GM23338 (cell line): ENCODE data around the gene GMPS. TPM values are rescaled to one million over a fixed set of nuclear protein-coding genes. Genes with fewer than 3 reads are reported as not detected.

Source experiments
- ATAC-seq: fragments of 200-7000 bp; cut with Tn5 transposase; 3 replicates; pipeline ENCODE4 v1.9.1; 2020
- DNase-seq: peaks from one replicate; pipeline ENCODE4 v3.0.0-alpha.2; 2015; ENCODE audit warnings: low spot score
- H2AFZ ChIP-seq: fragments of 200-600 bp; sonication (generic); 2 replicates; pipeline ENCODE4 v1.8.0; 2016; ENCODE audit warnings: antibody characterized with exemption, mild to moderate bottlenecking, moderate library complexity
- H3F3A ChIP-seq: fragments of 200-600 bp; sonication (generic); replicated peaks from 2 replicates; pipeline ENCODE4 v1.8.0; 2017; ENCODE audit warnings: antibody characterized with exemption, mixed run types, low read depth
- H3K27ac ChIP-seq: fragments of 200-600 bp; sonication (generic); 2 replicates; pipeline ENCODE4 v1.6.1; 2016; ENCODE audit warnings: low read depth
- H3K27me3 ChIP-seq: fragments of 200-600 bp; sonication (generic); 2 replicates; pipeline ENCODE4 v1.8.0; 2016; ENCODE audit warnings: mild to moderate bottlenecking, mixed run types, moderate library complexity; ENCODE audit not compliant: insufficient read depth
- H3K36me3 ChIP-seq: fragments of 200-600 bp; sonication (generic); 2 replicates; pipeline ENCODE4 v1.8.0; 2016; ENCODE audit warnings: mild to moderate bottlenecking; ENCODE audit not compliant: insufficient read depth
- H3K4me1 ChIP-seq: fragments of 200-600 bp; sonication (generic); 2 replicates; pipeline ENCODE4 v1.8.0; 2016; ENCODE audit warnings: mild to moderate bottlenecking, moderate library complexity; ENCODE audit not compliant: insufficient read depth
- H3K4me2 ChIP-seq: fragments of 200-600 bp; sonication (generic); 2 replicates; pipeline ENCODE4 v1.7.1; 2017; ENCODE audit warnings: mixed run types
- H3K4me3 ChIP-seq: fragments of 200-600 bp; sonication (generic); 2 replicates; pipeline ENCODE4 v1.6.1; 2016; ENCODE audit warnings: mixed run types
- H3K79me2 ChIP-seq: fragments of 200-600 bp; sonication (generic); replicated peaks from 2 replicates; pipeline ENCODE4 v1.8.0; 2017; ENCODE audit warnings: mild to moderate bottlenecking; ENCODE audit not compliant: insufficient read depth
- H3K9me2 ChIP-seq: fragments of 200-600 bp; sonication (generic); 2 replicates; pipeline ENCODE4 v1.8.0; 2017; ENCODE audit not compliant: insufficient read depth
- H4K20me1 ChIP-seq: fragments of 200-600 bp; sonication (generic); replicated peaks from 2 replicates; pipeline ENCODE4 v1.8.0; 2017; ENCODE audit warnings: mild to moderate bottlenecking; ENCODE audit not compliant: insufficient read depth
- H3K27ac Mint-ChIP-seq: 2 replicates; pipeline ENCODE4 v1.8.0; 2020; ENCODE audit warnings: inconsistent platforms, mild to moderate bottlenecking, moderate library complexity, mixed read lengths
- H3K27me3 Mint-ChIP-seq: 3 replicates; pipeline ENCODE4 v1.8.0; 2022; ENCODE audit warnings: low read depth, mild to moderate bottlenecking, moderate library complexity, mixed read lengths, inconsistent platforms; ENCODE audit not compliant: insufficient read depth, poor library complexity
- H3K36me3 Mint-ChIP-seq: 3 replicates; pipeline ENCODE4 v1.8.0; 2021; ENCODE audit warnings: low read depth, mild to moderate bottlenecking, inconsistent platforms, moderate library complexity, mixed read lengths
- H3K4me1 Mint-ChIP-seq: 3 replicates; pipeline ENCODE4 v1.8.0; 2020; ENCODE audit warnings: mild to moderate bottlenecking, inconsistent platforms, mixed read lengths
- H3K4me3 Mint-ChIP-seq: 3 replicates; pipeline ENCODE4 v1.8.0; 2021; ENCODE audit warnings: moderate library complexity, mild to moderate bottlenecking, inconsistent platforms, mixed read lengths
- H3K9me3 Mint-ChIP-seq: 3 replicates; pipeline ENCODE4 v1.8.0; 2020; ENCODE audit warnings: moderate library complexity, mild to moderate bottlenecking, inconsistent platforms, mixed read lengths
- CREB1 ChIP-seq: fragments of 250-450 bp; sonication (Bioruptor Pico); IDR thresholded peaks from 2 replicates; pipeline ENCODE4 v1.5.0; 2020; ENCODE audit warnings: low read depth, mild to moderate bottlenecking, moderate library complexity
- EZH2 ChIP-seq: fragments of 200-600 bp; sonication (generic); IDR thresholded peaks from one replicate; pipeline ENCODE4 v1.8.0; 2017; ENCODE audit warnings: antibody characterized with exemption, mild to moderate bottlenecking, low read depth; ENCODE audit not compliant: unreplicated experiment
- EZH2phosphoT487 ChIP-seq: fragments of 200-600 bp; sonication (generic); IDR thresholded peaks from one replicate; pipeline ENCODE4 v1.8.1; 2018; ENCODE audit warnings: antibody characterized with exemption; ENCODE audit not compliant: unreplicated experiment
- JUNB ChIP-seq: IDR thresholded peaks from one replicate; pipeline ENCODE4 v1.6.1; 2016; ENCODE audit warnings: antibody characterized with exemption; ENCODE audit not compliant: unreplicated experiment
- NANOG ChIP-seq: IDR thresholded peaks from 2 replicates; pipeline ENCODE4 v1.6.1; 2016; ENCODE audit warnings: antibody characterized with exemption, borderline replicate concordance
- POLR2AphosphoS5 ChIP-seq: IDR thresholded peaks from 2 replicates; pipeline ENCODE4 v1.6.1; 2016; ENCODE audit warnings: antibody characterized with exemption, low read depth
- STAT1 ChIP-seq: IDR thresholded peaks from one replicate; pipeline ENCODE4 v1.6.1; 2016; ENCODE audit warnings: antibody characterized with exemption; ENCODE audit not compliant: unreplicated experiment
- ZNF114 ChIP-seq: fragments of 250-450 bp; sonication (Bioruptor Pico); IDR thresholded peaks from 2 replicates; pipeline ENCODE4 v1.5.0; 2020; ENCODE audit warnings: mild to moderate bottlenecking, moderate library complexity
- ZNF331 ChIP-seq: fragments of 250-450 bp; sonication (Bioruptor Pico); IDR thresholded peaks from 2 replicates; pipeline ENCODE4 v1.5.0; 2020; ENCODE audit warnings: low read depth, mild to moderate bottlenecking, moderate library complexity
- polyA plus RNA-seq: library from polyadenylated mRNA; unstranded; fragments of >200 nt; fragmentation: Nextera tagmentation; extraction: Ambion mirVana; gene quantifications from 2 replicates; pipeline ENCODE4 v1.2.1, GENCODE V29; 2016
- total RNA-seq: library from RNA; depleted of rRNA; stranded (reverse); fragments of >200 nt; shearing (Covaris generic); gene quantifications from 2 replicates; pipeline ENCODE4 v1.2.3, GENCODE V29; 2014
- TF ChIP-seq, protein P1 (sequence below), 2 experiments: fragments of 200-600 bp in 1 of 2; sonication (generic) in 1 of 2; conservative IDR thresholded peaks; 2 replicates each; pipeline versions ENCODE4 v1.5.1 to v1.6.1; 2016 to 2017; ENCODE audit warnings: antibody characterized with exemption in 2 of 2, low read depth in 2 of 2, mild to moderate bottlenecking in 2 of 2, moderate library complexity in 1 of 2
- TF ChIP-seq, protein P2 (sequence below): fragments of 250-450 bp; sonication (Bioruptor Pico); IDR thresholded peaks from 2 replicates; pipeline ENCODE4 v1.5.0; 2020; ENCODE audit warnings: mild to moderate bottlenecking, moderate library complexity
- TF ChIP-seq, protein P3 (sequence below): IDR thresholded peaks from one replicate; pipeline ENCODE4 v1.6.1; 2018; ENCODE audit warnings: antibody characterized with exemption; ENCODE audit not compliant: unreplicated experiment
- TF ChIP-seq, protein P4 (sequence below): IDR thresholded peaks from 2 replicates; pipeline ENCODE4 v1.6.1; 2016; ENCODE audit warnings: antibody characterized with exemption

The GMPS gene
- total and polyA plus RNA-seq, 2 experiments from 2014 or later = 72.0 to 145 TPM

DNA sequence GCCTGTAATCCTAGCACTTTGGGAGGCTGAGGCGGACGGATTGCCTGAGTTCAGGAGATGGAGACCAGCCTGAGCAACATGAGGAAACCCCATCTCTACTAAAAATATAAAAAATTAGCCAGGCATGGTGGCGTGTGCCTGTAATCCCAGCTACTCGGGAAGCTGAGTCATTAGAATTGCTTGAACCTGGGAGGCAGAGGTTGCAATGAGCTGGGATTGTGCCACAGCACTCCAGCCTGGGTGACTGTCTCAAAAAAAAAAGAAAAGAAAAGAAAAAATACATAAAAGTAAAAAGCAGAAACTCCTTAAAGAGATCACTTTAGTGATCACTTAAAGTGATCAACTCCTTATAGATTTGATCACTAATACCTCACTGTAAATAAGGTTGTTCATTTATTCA, 78.0 kb downstream of the GMPS start:
- TF ChIP-seq, protein P1, sequence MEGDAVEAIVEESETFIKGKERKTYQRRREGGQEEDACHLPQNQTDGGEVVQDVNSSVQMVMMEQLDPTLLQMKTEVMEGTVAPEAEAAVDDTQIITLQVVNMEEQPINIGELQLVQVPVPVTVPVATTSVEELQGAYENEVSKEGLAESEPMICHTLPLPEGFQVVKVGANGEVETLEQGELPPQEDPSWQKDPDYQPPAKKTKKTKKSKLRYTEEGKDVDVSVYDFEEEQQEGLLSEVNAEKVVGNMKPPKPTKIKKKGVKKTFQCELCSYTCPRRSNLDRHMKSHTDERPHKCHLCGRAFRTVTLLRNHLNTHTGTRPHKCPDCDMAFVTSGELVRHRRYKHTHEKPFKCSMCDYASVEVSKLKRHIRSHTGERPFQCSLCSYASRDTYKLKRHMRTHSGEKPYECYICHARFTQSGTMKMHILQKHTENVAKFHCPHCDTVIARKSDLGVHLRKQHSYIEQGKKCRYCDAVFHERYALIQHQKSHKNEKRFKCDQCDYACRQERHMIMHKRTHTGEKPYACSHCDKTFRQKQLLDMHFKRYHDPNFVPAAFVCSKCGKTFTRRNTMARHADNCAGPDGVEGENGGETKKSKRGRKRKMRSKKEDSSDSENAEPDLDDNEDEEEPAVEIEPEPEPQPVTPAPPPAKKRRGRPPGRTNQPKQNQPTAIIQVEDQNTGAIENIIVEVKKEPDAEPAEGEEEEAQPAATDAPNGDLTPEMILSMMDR (conservative IDR thresholded peaks at IDR 0.05; ENCODE audit: low read depth in 2 of 2) = no peak
- TF ChIP-seq STAT1 (no peak), ZNF331 (CRISPR knock-in tag) (no peak), JUNB (no peak), NANOG (no peak), EZH2 (no peak), CREB1 (CRISPR knock-in tag) (no peak), ZNF114 (CRISPR knock-in tag) (no peak), POLR2AphosphoS5 (no peak), EZH2phosphoT487 (no peak)
- TF ChIP-seq, protein P2, sequence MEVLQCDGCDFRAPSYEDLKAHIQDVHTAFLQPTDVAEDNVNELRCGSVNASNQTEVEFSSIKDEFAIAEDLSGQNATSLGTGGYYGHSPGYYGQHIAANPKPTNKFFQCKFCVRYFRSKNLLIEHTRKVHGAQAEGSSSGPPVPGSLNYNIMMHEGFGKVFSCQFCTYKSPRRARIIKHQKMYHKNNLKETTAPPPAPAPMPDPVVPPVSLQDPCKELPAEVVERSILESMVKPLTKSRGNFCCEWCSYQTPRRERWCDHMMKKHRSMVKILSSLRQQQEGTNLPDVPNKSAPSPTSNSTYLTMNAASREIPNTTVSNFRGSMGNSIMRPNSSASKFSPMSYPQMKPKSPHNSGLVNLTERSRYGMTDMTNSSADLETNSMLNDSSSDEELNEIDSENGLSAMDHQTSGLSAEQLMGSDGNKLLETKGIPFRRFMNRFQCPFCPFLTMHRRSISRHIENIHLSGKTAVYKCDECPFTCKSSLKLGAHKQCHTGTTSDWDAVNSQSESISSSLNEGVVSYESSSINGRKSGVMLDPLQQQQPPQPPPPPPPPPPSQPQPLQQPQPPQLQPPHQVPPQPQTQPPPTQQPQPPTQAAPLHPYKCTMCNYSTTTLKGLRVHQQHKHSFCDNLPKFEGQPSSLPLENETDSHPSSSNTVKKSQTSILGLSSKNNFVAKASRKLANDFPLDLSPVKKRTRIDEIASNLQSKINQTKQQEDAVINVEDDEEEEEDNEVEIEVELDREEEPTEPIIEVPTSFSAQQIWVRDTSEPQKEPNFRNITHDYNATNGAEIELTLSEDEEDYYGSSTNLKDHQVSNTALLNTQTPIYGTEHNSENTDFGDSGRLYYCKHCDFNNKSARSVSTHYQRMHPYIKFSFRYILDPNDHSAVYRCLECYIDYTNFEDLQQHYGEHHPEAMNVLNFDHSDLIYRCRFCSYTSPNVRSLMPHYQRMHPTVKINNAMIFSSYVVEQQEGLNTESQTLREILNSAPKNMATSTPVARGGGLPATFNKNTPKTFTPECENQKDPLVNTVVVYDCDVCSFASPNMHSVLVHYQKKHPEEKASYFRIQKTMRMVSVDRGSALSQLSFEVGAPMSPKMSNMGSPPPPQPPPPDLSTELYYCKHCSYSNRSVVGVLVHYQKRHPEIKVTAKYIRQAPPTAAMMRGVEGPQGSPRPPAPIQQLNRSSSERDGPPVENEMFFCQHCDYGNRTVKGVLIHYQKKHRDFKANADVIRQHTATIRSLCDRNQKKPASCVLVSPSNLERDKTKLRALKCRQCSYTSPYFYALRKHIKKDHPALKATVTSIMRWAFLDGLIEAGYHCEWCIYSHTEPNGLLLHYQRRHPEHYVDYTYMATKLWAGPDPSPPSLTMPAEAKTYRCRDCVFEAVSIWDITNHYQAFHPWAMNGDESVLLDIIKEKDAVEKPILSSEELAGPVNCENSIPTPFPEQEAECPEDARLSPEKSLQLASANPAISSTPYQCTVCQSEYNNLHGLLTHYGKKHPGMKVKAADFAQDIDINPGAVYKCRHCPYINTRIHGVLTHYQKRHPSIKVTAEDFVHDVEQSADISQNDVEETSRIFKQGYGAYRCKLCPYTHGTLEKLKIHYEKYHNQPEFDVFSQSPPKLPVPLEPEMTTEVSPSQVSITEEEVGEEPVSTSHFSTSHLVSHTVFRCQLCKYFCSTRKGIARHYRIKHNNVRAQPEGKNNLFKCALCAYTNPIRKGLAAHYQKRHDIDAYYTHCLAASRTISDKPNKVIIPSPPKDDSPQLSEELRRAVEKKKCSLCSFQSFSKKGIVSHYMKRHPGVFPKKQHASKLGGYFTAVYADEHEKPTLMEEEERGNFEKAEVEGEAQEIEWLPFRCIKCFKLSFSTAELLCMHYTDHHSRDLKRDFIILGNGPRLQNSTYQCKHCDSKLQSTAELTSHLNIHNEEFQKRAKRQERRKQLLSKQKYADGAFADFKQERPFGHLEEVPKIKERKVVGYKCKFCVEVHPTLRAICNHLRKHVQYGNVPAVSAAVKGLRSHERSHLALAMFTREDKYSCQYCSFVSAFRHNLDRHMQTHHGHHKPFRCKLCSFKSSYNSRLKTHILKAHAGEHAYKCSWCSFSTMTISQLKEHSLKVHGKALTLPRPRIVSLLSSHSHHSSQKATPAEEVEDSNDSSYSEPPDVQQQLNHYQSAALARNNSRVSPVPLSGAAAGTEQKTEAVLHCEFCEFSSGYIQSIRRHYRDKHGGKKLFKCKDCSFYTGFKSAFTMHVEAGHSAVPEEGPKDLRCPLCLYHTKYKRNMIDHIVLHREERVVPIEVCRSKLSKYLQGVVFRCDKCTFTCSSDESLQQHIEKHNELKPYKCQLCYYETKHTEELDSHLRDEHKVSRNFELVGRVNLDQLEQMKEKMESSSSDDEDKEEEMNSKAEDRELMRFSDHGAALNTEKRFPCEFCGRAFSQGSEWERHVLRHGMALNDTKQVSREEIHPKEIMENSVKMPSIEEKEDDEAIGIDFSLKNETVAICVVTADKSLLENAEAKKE (CRISPR knock-in tag) = no peak
- TF ChIP-seq, protein P3, sequence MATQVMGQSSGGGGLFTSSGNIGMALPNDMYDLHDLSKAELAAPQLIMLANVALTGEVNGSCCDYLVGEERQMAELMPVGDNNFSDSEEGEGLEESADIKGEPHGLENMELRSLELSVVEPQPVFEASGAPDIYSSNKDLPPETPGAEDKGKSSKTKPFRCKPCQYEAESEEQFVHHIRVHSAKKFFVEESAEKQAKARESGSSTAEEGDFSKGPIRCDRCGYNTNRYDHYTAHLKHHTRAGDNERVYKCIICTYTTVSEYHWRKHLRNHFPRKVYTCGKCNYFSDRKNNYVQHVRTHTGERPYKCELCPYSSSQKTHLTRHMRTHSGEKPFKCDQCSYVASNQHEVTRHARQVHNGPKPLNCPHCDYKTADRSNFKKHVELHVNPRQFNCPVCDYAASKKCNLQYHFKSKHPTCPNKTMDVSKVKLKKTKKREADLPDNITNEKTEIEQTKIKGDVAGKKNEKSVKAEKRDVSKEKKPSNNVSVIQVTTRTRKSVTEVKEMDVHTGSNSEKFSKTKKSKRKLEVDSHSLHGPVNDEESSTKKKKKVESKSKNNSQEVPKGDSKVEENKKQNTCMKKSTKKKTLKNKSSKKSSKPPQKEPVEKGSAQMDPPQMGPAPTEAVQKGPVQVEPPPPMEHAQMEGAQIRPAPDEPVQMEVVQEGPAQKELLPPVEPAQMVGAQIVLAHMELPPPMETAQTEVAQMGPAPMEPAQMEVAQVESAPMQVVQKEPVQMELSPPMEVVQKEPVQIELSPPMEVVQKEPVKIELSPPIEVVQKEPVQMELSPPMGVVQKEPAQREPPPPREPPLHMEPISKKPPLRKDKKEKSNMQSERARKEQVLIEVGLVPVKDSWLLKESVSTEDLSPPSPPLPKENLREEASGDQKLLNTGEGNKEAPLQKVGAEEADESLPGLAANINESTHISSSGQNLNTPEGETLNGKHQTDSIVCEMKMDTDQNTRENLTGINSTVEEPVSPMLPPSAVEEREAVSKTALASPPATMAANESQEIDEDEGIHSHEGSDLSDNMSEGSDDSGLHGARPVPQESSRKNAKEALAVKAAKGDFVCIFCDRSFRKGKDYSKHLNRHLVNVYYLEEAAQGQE = no peak
- TF ChIP-seq, protein P4, sequence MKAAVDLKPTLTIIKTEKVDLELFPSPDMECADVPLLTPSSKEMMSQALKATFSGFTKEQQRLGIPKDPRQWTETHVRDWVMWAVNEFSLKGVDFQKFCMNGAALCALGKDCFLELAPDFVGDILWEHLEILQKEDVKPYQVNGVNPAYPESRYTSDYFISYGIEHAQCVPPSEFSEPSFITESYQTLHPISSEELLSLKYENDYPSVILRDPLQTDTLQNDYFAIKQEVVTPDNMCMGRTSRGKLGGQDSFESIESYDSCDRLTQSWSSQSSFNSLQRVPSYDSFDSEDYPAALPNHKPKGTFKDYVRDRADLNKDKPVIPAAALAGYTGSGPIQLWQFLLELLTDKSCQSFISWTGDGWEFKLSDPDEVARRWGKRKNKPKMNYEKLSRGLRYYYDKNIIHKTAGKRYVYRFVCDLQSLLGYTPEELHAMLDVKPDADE = no peak
- Histone ChIP-seq H2AFZ (no peak overlapping the region), H3F3A (no peaks in the 10 kb centered on the region), H3K4me2 (no peak overlapping the region), H3K79me2 (no peaks in the 10 kb centered on the region), H3K27ac (no peak overlapping the region), H3K9me2 (no peaks in the 10 kb centered on the region), H3K36me3 (no peaks in the 10 kb centered on the region), H4K20me1 (no peaks in the 10 kb centered on the region; the same call in 1 of the 2 replicates), H3K4me3 (no peak overlapping the region), H3K27me3 (no peaks in the 10 kb centered on the region), H3K4me1 (peaks cover 15% of the 10 kb centered on the region)
- Mint-ChIP-seq H3K4me3 (no peak overlapping the region), H3K27ac (no peak overlapping the region), H3K4me1 (peaks cover 19% of the 10 kb centered on the region), H3K9me3 (no peaks in the 10 kb centered on the region), H3K27me3 (no peaks in the 10 kb centered on the region), H3K36me3 (peaks cover 2% of the 10 kb centered on the region; the same call in 1 of the 3 replicates)
- DNase-seq (no peak), ATAC-seq (no peak)
